SKM-1 treated with dmso at 0.1 percent for 144 hours (cell line): ENCODE measurements around the gene CKB.
"Not testable (repeated sequence)": the region's sequence is repeated elsewhere in the genome, so short reads cannot be mapped to it uniquely, and the experiment has no call there.

Experiments
- DNase-seq: peaks from one replicate; lab custom pipeline; 2025; ENCODE audit not compliant: unreplicated experiment; lab: John Stamatoyannopoulos, UW

The CKB gene

GRCh38 chr14:103514596-103515421 is 7.8 kb downstream of the CKB start:
- no peak for DNase-seq

- no peak for DNase-seq
Measured at GRCh38 chr14:103512701-103513611, 9.7 kb downstream of the CKB start.

- DNase-seq = not testable (repeated sequence)
Measured at GRCh38 chr14:103512180-103512579, 10.4 kb downstream of the CKB start.

GRCh38 chr14:103510724-103511693 is 11.6 kb downstream of the CKB start:
- no peak for DNase-seq

- DNase-seq = no peak
Measured at GRCh38 chr14:103509864-103510723, 12.5 kb downstream of the CKB start.

- DNase-seq = no peak
Measured at GRCh38 chr14:103508521-103509329, 13.9 kb downstream of the CKB start.

- DNase-seq = no peak
Measured at GRCh38 chr14:103507751-103508150, 14.9 kb downstream of the CKB start.

GRCh38 chr14:103504991-103505565 is 17.6 kb downstream of the CKB start:
- no peak for DNase-seq

- no peak for DNase-seq
Measured at GRCh38 chr14:103503296-103503695, 19.3 kb downstream of the CKB start.

GRCh38 chr14:103502877-103503276 is 19.8 kb downstream of the CKB start:
- DNase-seq = no peak

- no peak for DNase-seq
Measured at GRCh38 chr14:103501921-103502669, 20.5 kb downstream of the CKB start.

GRCh38 chr14:103501041-103501870 is 21.4 kb downstream of the CKB start:
- DNase-seq = no peak

- DNase-seq = no peak
Measured at GRCh38 chr14:103500148-103500990, 22.3 kb downstream of the CKB start.

GRCh38 chr14:103499709-103500108 is 22.9 kb downstream of the CKB start:
- DNase-seq = no peak

GRCh38 chr14:103496776-103497175 is 25.9 kb downstream of the CKB start:
- DNase-seq = no peak

- no peak for DNase-seq
Measured at GRCh38 chr14:103495854-103496253, 26.8 kb downstream of the CKB start.
